PC-9 (cell line): ENCODE data around the gene FBXO28. TPM values are rescaled to one million over a fixed set of nuclear protein-coding genes. Genes with fewer than 3 reads are reported as not detected.

Experiments used
- BruUV-seq: library from RNA; stranded (reverse); fragments of 400-500 nt; replicated peaks from 2 replicates; lab custom pipeline; 2021; lab: Mats Ljungman, UMichigan
- CTCF ChIA-PET: fragments of 300-600 bp; sonication (Branson Sonifier 250); formaldehyde crosslinking; loops from one replicate; lab custom pipeline; 2022; ENCODE audit warnings: antibody characterized with exemption; lab: Charles Lee
- POLR2A ChIA-PET: fragments of 300-600 bp; sonication (Branson Sonifier 250); formaldehyde crosslinking; loops from one replicate; lab custom pipeline; 2022; ENCODE audit warnings: antibody characterized with exemption; ENCODE audit not compliant: unreplicated experiment; lab: Charles Lee
- DNase-seq, 2 experiments: peaks; one replicate each; pipeline versions ENCODE4 v3.0.0 to v3.0.0-alpha.2; 2015 to 2022; ENCODE audit warnings: mixed read lengths in 1 of 2
- H2AFZ ChIP-seq: fragments of 200-600 bp; sonication (generic); 2 replicates; pipeline ENCODE4 v1.8.1; 2017; ENCODE audit warnings: antibody characterized with exemption
- H3F3A ChIP-seq: fragments of 200-600 bp; sonication (generic); 2 replicates; pipeline ENCODE4 v1.8.1; 2017; ENCODE audit warnings: antibody characterized with exemption, mild to moderate bottlenecking, low read depth; ENCODE audit not compliant: insufficient read depth
- H3K27ac ChIP-seq: fragments of 200-600 bp; sonication (generic); 2 replicates; pipeline ENCODE4 v1.6.1; 2016; ENCODE audit warnings: mixed run types
- H3K27me3 ChIP-seq: fragments of 200-600 bp; sonication (generic); 2 replicates; pipeline ENCODE4 v1.6.1; 2016; ENCODE audit warnings: low read depth, mixed run types; ENCODE audit not compliant: insufficient read depth
- H3K36me3 ChIP-seq: fragments of 200-600 bp; sonication (generic); 2 replicates; pipeline ENCODE4 v1.6.1; 2016; ENCODE audit warnings: low read depth, mixed run types
- H3K4me1 ChIP-seq: fragments of 200-600 bp; sonication (generic); replicated peaks from 2 replicates; pipeline ENCODE4 v1.6.1; 2016; ENCODE audit warnings: mixed run types; ENCODE audit not compliant: insufficient read depth
- H3K4me2 ChIP-seq: fragments of 200-600 bp; sonication (generic); 2 replicates; pipeline ENCODE4 v1.6.1; 2017; ENCODE audit warnings: mixed run types
- H3K4me3 ChIP-seq: fragments of 200-600 bp; sonication (generic); 2 replicates; pipeline ENCODE4 v1.6.1; 2016; ENCODE audit warnings: mixed run types
- H3K79me2 ChIP-seq: fragments of 200-600 bp; sonication (generic); 2 replicates; pipeline ENCODE4 v1.6.1; 2017; ENCODE audit warnings: low read depth, mixed run types
- H3K9me2 ChIP-seq: fragments of 200-600 bp; sonication (generic); 2 replicates; pipeline ENCODE4 v1.8.1; 2017; ENCODE audit warnings: mild to moderate bottlenecking; ENCODE audit not compliant: insufficient read depth
- H3K9me3 ChIP-seq: fragments of 200-600 bp; sonication (generic); 2 replicates; pipeline ENCODE4 v1.8.1; 2016; ENCODE audit warnings: low read depth; ENCODE audit not compliant: insufficient read depth
- H4K20me1 ChIP-seq: fragments of 200-600 bp; sonication (generic); 2 replicates; pipeline ENCODE4 v1.8.1; 2017; ENCODE audit not compliant: insufficient read depth
- EZH2 ChIP-seq: fragments of 200-600 bp; sonication (generic); IDR thresholded peaks from 2 replicates; pipeline ENCODE4 v1.8.0; 2017; ENCODE audit warnings: antibody characterized with exemption, low read depth
- intact Hi-C: fragments of 100-400 bp; cut with micrococcal nuclease; formaldehyde crosslinking; loops from one replicate; pipeline ENCODE4 v1.10.0; 2022; ENCODE audit not compliant: unreplicated experiment
- total RNA-seq: library from RNA; stranded (reverse); gene quantifications from 2 replicates; pipeline ENCODE4 v1.2.3, GENCODE V29; 2021
- TF ChIP-seq, protein P1 (sequence below): fragments of 200-600 bp; sonication (generic); conservative IDR thresholded peaks from 2 replicates; pipeline ENCODE4 v1.6.1; 2017; ENCODE audit warnings: mixed run types, antibody characterized with exemption, mild to moderate bottlenecking, moderate library complexity

The FBXO28 gene
- total RNA-seq, 1 experiment from 2014 or later, result 48.1 TPM

DNA sequence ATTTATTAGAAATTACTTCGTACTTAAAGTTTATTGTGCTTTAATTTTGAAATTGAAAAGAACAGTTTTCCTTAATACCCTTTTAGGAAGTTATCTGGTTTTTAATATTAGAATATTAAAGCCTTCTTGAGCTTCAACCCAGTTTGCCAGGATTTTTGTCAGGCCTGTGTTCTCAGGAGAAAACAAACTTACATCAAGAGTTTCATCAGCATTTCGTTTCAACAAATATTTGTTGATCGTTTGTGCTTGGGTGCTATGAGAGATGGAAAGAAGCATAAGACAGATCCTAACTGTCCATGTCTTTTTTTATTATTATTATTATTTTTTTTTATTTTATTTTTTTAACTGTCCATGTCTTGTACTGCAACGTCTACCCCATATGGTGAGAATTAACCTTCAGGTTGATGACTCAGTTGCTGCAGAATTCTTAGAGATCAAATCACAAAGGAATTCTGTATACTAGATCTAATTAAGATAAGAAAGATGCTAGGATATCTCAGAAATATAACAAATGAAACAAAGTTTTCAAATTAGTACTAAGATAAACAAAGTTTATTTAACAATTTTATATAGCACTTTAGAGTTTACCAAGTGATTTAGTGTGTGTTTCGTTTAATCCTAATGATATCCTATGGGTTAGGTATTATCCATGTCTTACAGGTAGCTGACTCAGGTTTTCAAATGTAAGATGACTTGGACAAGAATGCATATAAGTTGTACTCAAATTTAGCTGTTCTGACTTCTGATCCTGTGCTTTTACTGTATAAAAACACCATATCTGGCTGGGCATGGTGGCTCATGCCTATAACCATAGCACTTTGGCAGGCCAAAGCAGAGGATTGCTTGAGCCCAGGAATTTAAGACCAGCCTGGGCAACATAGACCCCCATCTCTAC, 14.3 kb downstream of the FBXO28 start:
- DNase-seq, result peak in 1 of 2 experiments; percentile 56
- BruUV-seq, result no TSS peak
- CTCF ChIA-PET, result no interaction called here

DNA sequence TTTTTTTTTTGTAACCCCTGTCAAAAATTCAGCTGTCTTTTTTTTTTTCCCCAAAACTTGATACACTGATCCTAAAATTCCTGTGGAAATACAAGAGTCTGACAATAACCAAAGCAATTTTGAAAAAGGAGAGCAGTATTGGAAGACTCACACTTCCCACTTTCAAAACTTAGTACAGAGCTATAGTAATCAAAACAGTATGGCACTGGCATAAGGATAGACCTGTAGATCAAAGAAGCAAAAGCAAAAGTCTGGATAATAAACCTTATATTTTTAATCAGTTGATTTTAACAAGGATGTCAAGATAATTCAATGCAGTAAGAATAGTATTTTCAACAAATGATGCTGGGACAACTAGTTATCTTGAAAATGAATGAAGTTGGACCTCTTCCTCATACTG, 17.3 kb downstream of the FBXO28 start:
- H3K79me2 ChIP-seq, result peaks cover 32% of the 10 kb centered on the region
- no peaks in the 10 kb centered on the region for H3K27me3 ChIP-seq
- BruUV-seq, result no TSS peak
- H3F3A ChIP-seq, result peaks cover 24% of the 10 kb centered on the region
- no peak for DNase-seq
- H3K4me1 ChIP-seq, result peaks cover 15% of the 10 kb centered on the region; the same call in 1 of the 2 replicates
- H3K4me2 ChIP-seq, result no peak overlapping the region
- peaks cover 45% of the 10 kb centered on the region for H3K36me3 ChIP-seq
- H3K27ac ChIP-seq, result no peak overlapping the region
- ChIA-PET POLR2A (no interaction called here), CTCF (interaction anchor here (1.1 kb wide), 1 partner anchor 15 kb away, joined by 6 read pairs; no protein-coding TSS in a partner anchor)
- H4K20me1 ChIP-seq, result peaks cover 26% of the 10 kb centered on the region
- no peak overlapping the region for H2AFZ ChIP-seq
- no peak overlapping the region for H3K4me3 ChIP-seq
- H3K9me2 ChIP-seq, result no peaks in the 10 kb centered on the region
- TF ChIP-seq, protein P1, sequence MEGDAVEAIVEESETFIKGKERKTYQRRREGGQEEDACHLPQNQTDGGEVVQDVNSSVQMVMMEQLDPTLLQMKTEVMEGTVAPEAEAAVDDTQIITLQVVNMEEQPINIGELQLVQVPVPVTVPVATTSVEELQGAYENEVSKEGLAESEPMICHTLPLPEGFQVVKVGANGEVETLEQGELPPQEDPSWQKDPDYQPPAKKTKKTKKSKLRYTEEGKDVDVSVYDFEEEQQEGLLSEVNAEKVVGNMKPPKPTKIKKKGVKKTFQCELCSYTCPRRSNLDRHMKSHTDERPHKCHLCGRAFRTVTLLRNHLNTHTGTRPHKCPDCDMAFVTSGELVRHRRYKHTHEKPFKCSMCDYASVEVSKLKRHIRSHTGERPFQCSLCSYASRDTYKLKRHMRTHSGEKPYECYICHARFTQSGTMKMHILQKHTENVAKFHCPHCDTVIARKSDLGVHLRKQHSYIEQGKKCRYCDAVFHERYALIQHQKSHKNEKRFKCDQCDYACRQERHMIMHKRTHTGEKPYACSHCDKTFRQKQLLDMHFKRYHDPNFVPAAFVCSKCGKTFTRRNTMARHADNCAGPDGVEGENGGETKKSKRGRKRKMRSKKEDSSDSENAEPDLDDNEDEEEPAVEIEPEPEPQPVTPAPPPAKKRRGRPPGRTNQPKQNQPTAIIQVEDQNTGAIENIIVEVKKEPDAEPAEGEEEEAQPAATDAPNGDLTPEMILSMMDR, result no peak
- TF ChIP-seq EZH2, result no peak
- 0 out of 2 replicates have a peak, but pooled peaks cover 5% of the 10 kb centered on the region for H3K9me3 ChIP-seq
- intact Hi-C loops, result no loop called here

More for the DNA sequence above, 14.3 kb downstream of the FBXO28 start:
- H3K79me2 ChIP-seq, result peaks cover 62% of the 10 kb centered on the region
- H3K9me2 ChIP-seq, result no peaks in the 10 kb centered on the region
- no peak overlapping the region for H3K4me2 ChIP-seq
- H3F3A ChIP-seq, result peaks cover 31% of the 10 kb centered on the region
- H3K27me3 ChIP-seq, result no peaks in the 10 kb centered on the region
- POLR2A ChIA-PET, result interaction anchor here (0.5 kb wide), 1 partner anchor 202 kb away, joined by 4 read pairs; no protein-coding TSS in a partner anchor
- H3K4me3 ChIP-seq, result no peak overlapping the region
- 0 out of 2 replicates have a peak, but pooled peaks cover 5% of the 10 kb centered on the region for H3K9me3 ChIP-seq
- no peak overlapping the region for H2AFZ ChIP-seq
- TF ChIP-seq, protein P1, result no peak
- TF ChIP-seq EZH2, result no peak
- intact Hi-C loops, result no loop called here
- H4K20me1 ChIP-seq, result peaks cover 35% of the 10 kb centered on the region
- H3K27ac ChIP-seq, result peak overlapping the region; percentile 36
- peaks cover 15% of the 10 kb centered on the region; the same call in 1 of the 2 replicates for H3K4me1 ChIP-seq
- H3K36me3 ChIP-seq, result peaks cover 30% of the 10 kb centered on the region

DNA sequence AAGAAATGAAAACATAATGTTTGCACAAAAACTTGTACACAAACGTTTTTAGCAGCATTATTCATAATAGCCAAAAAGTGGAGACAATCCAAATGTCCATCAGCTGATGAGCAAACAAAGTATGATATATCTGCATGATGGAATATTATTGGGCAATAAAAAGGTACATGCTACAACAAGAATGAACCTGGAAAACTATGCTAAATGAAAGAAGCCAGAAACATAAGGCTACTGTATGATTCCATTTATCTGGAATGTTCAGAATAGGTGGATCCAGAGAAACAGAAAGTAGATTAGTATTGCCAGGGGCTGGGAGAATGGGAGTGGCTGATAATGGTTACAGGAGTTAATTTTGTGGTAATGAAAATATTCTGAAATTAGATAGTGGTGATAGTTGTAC, 19.0 kb downstream of the FBXO28 start:
- TF ChIP-seq, protein P1, result no peak
- no peak for TF ChIP-seq EZH2
- no peak overlapping the region for H2AFZ ChIP-seq
- peaks cover 51% of the 10 kb centered on the region for H3K36me3 ChIP-seq
- peaks cover 20% of the 10 kb centered on the region for H4K20me1 ChIP-seq
- peaks cover 18% of the 10 kb centered on the region for H3K79me2 ChIP-seq
- intact Hi-C loops, result no loop called here
- no peaks in the 10 kb centered on the region for H3K27me3 ChIP-seq
- DNase-seq, result no peak
- peaks cover 16% of the 10 kb centered on the region for H3F3A ChIP-seq
- POLR2A ChIA-PET, result no interaction called here
- H3K9me2 ChIP-seq, result no peaks in the 10 kb centered on the region
- no peak overlapping the region for H3K4me2 ChIP-seq
- peaks cover 8% of the 10 kb centered on the region; the same call in 1 of the 2 replicates for H3K4me1 ChIP-seq
- H3K27ac ChIP-seq, result no peak overlapping the region
- CTCF ChIA-PET, result no interaction called here
- no peak overlapping the region for H3K4me3 ChIP-seq
- 0 out of 2 replicates have a peak, but pooled peaks cover 5% of the 10 kb centered on the region for H3K9me3 ChIP-seq
- BruUV-seq, result no TSS peak
